Coronary artery (tissue), 2 donors: Measurements from ENCODE around the gene DSC3.
A peak's percentile ranks its signal among the peaks of the same experiment; 100 is the strongest.

Experiments used
- DNase-seq: peaks from one replicate; pipeline ENCODE4 v3.0.0-alpha.2; 2017; ENCODE audit warnings: low spot score
- H3K27ac ChIP-seq, 2 donors: fragments of 200-600 bp; sonication (generic); one replicate each; pipeline ENCODE4 v1.5.1; 2016 to 2019
- H3K4me3 ChIP-seq: fragments of 200-600 bp; sonication (generic); 2 replicates; pipeline ENCODE4 v1.5.1; 2016; ENCODE audit warnings: mild to moderate bottlenecking, moderate library complexity
- TF ChIP-seq, protein P1 (sequence below): fragments of 200-600 bp; sonication (generic); IDR thresholded peaks from one replicate; pipeline ENCODE4 v1.5.1; 2019; ENCODE audit warnings: antibody characterized with exemption

DSC3 gene

DNA sequence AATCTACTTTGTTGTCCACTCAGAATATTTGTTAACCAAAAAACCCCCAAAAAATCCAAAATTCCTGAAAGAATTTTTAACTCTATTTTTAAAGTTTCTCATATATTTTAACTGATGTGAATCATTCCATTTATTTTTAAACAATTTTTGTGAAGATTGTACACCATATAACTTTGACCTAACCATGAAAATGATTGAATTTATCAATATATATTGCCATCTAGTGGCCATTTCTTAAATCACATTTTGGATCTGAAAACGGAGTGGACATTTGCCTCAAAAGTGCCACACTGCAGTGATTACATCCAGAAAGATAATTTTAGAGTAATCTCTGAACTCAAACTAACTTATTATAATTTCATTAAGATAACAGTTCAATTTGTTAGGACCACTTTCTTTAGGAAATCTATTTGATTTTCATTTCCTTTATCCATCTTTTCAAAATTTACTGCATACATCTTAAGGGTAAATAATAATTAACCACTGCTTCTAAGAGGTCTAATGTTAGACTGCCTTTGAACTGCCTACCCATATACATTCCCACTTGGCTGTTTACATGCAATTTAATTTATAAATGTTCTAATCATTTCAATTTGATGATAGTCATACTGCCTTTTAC, 71.1 kb downstream of the DSC3 start:
- H3K27ac ChIP-seq = no peak overlapping the region
- TF ChIP-seq, protein P1, sequence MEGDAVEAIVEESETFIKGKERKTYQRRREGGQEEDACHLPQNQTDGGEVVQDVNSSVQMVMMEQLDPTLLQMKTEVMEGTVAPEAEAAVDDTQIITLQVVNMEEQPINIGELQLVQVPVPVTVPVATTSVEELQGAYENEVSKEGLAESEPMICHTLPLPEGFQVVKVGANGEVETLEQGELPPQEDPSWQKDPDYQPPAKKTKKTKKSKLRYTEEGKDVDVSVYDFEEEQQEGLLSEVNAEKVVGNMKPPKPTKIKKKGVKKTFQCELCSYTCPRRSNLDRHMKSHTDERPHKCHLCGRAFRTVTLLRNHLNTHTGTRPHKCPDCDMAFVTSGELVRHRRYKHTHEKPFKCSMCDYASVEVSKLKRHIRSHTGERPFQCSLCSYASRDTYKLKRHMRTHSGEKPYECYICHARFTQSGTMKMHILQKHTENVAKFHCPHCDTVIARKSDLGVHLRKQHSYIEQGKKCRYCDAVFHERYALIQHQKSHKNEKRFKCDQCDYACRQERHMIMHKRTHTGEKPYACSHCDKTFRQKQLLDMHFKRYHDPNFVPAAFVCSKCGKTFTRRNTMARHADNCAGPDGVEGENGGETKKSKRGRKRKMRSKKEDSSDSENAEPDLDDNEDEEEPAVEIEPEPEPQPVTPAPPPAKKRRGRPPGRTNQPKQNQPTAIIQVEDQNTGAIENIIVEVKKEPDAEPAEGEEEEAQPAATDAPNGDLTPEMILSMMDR = peak; percentile 19
- H3K4me3 ChIP-seq = no peak overlapping the region
- DNase-seq = no peak

DNA sequence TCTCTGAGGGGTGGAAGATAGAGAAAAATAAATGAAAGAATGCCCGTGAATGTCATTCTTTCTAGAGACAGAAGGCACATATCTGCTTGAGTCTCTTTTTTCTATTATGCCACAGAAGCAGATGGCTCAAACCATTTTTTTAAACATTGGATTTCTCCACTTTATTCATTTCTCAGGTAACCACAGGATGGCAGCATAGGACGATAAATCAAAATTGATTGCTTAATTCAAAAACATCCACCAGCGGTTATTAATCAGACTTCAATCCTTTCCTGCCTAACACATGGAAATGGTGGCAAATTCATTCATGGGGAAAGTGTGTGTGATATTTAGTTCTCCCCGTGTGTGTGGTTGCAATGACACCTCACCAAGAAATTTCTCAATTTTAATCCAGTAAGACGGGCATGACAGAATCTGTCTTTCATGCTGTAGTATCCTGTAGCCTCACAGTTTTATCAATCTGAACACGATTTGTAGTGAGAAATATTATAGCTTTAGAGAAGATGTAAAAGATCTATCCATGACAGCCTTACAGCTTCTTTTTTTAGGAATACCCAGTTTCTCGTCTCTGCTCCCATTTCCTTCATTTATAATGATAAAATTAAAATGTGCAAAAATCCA, 72.2 kb downstream of the DSC3 start:
- no peak for DNase-seq
- H3K4me3 ChIP-seq = no peak overlapping the region

DNA sequence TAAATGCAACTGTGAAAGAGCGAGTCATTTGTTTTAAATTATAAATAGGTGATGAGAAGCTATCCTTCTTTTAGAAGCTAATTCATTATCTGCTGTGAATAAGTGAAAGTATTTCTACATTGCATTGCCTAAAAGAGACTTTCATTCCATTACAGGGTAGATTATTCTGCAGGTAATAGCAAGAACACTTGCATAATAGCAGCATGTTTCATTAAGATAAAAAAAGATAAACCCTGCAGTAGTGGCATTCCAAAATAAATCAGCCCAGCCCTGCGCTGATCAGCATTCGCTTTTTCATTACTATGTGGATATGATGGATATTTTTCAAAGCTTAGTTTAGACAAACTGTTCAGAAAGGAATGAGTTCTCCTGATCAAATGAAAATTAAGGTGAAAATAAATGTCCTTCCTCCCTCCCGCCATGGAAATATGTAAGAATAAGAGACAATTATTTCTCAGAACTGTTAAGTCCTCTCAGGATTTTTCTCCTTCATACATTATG, 72.8 kb downstream of the DSC3 start:
- Histone ChIP-seq H3K27ac (no peak overlapping the region), H3K4me3 (no peak overlapping the region)
- TF ChIP-seq, protein P1 = no peak
- DNase-seq = no peak

More for the DNA sequence above, 72.2 kb downstream of the DSC3 start:
- H3K27ac ChIP-seq = no peak overlapping the region
- TF ChIP-seq, protein P1 = no peak

DNA sequence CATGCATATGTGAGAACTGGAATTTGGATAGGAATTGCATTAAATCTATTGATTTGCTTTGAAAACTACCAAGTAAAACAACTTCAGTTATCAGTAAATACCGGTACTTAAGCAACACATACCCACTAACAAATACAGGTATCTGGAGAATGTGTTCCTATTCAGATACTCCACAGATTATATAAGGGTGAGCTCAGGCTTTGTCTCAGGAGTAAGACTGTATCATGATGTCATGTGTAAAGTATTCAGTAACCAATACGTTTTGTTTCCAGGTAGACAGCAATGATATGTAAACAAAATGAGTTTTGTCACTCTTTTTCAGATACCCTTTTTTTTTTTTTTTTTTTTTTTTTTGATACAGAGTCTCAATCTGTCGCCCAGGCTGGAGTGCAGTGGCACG, 74.8 kb downstream of the DSC3 start:
- TF ChIP-seq, protein P1 = no peak
- no peak for DNase-seq
- Histone ChIP-seq H3K4me3 (no peak overlapping the region), H3K27ac (no peak overlapping the region)

DNA sequence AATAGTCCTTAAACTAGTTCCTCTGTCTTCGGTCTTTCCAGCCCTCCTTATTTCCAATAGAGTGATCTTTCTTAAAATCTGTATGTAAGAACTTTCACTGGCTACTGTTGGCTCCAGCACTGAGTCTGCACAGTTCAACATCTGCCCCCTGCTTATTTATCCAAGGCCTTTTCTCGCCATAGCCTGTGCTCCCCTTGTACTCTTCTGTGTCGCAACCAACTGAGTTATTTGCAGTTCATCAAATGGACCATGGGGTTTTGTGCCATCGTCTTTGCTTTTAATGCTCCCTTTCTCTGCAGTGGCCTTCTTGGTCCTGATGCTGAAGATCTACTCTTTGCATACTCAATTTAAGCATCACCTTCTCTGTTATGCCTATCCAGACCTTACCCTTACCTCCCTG, 77.3 kb downstream of the DSC3 start:
- no peak overlapping the region for H3K27ac ChIP-seq
- DNase-seq = no peak

DNA sequence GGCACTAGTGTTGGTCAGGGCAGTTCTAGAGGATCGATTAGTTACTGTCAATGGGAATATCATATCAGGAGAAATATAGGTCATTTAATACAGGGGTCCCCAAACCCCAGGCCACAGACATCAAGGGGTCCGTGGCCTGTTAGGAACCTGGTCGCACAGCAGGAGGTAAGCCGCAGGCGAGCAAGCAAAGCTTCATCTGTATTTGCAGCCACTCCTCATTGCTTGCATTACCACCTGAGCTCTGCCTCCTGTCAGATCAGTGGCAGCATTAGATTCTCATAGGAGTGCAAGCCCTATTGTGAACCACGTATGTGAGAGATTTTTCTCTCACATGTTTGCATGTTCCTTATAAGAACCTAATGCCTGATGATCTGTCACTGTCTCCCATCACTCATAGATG, 81.9 kb downstream of the DSC3 start:
- no peak for DNase-seq
- no peak overlapping the region for H3K4me3 ChIP-seq
- H3K27ac ChIP-seq = no peak overlapping the region
- TF ChIP-seq, protein P1 = no peak

More for the DNA sequence above, 77.3 kb downstream of the DSC3 start:
- H3K4me3 ChIP-seq = no peak overlapping the region
- TF ChIP-seq, protein P1 = no peak

DNA sequence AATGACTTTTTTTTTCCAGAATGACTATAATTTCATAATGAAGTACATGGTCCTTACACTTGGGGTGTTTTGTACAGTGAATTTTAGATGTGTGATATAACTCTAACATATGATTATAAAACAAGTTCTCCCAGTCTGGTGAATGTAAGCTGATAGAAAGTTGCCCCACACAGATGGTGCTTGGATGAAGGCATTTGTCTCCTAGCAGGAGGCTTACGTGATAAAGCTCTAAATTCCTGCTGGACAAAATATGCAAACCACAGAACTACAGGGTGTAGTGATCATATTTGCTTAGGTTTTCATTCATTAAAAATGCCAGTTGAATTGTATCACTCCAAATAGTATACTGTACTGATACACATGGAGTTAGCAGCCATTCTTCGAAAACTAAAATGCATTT, 85.5 kb downstream of the DSC3 start:
- no peak overlapping the region for H3K4me3 ChIP-seq
- no peak overlapping the region for H3K27ac ChIP-seq
- TF ChIP-seq, protein P1 = no peak
- no peak for DNase-seq
